ENCODE data around the gene PLXDC1. TPM values are rescaled to one million over a fixed set of nuclear protein-coding genes. Genes with fewer than 3 reads are reported as not detected.
A peak's percentile ranks its signal among the peaks of the same experiment; 100 is the strongest.

PLXDC1 gene
- total and polyA plus RNA-seq, 10 donors: 2.9 to 11.2 (median 4.5) TPM

GRCh38 chr17:39097537-39097936 is 53.9 kb downstream of the PLXDC1 start:
- no peak for DNase-seq
- Histone ChIP-seq H3K4me3 (no peak overlapping the region), H3K4me1 (peaks cover 28 to 81% (median 73%) of the 10 kb centered on the region in 6 donors), H3K9me3 (no peaks in the 10 kb centered on the region), H3K27ac (peak overlapping the region in 6 of 8 donors; percentile 26 to 93 (median 85)), H3K36me3 (no peaks in the 10 kb centered on the region), H3K27me3 (replicated peaks in 1 of 7) (peaks cover 0 to 8% (median 0%) of the 10 kb centered on the region in 7 donors)
- WGBS, 5 donors: 80 to 92% (median 87%) methylated on average over 7 of the region's 7 CpGs
- intact Hi-C loops (cut with DNase I; ENCODE audit: low total_unique reads): no loop called here
- no peak for TF ChIP-seq POLR2A (IDR thresholded peaks at IDR 0.05)
- no peak for TF ChIP-seq POLR2AphosphoS5 (IDR thresholded peaks at IDR 0.05)

- 56 to 84% (median 58%) methylated on average over 2 of the region's 2 CpGs for WGBS, 5 donors
- intact Hi-C loops (cut with DNase I; ENCODE audit: low total_unique reads): no loop called here
- H3K36me3 ChIP-seq: no peaks in the 10 kb centered on the region
- peak overlapping the region in 2 of 8 donors; percentile 15 to 58 for H3K4me3 ChIP-seq
- H3K4me1 ChIP-seq: peaks cover 30 to 82% (median 77%) of the 10 kb centered on the region in 6 donors
- TF ChIP-seq POLR2A (IDR thresholded peaks at IDR 0.05): no peak
- TF ChIP-seq POLR2AphosphoS5 (IDR thresholded peaks at IDR 0.05): no peak
- TF ChIP-seq CTCF (IDR thresholded peaks at IDR 0.05 in 8 of 11, conservative IDR thresholded peaks at IDR 0.05 in 3 of 11): no peak
- H3K27me3 ChIP-seq (replicated peaks in 1 of 7): peaks cover 0 to 8% (median 0%) of the 10 kb centered on the region in 7 donors
- peak overlapping the region in 7 of 8 donors; percentile 26 to 93 (median 85) for H3K27ac ChIP-seq
- DNase-seq: no peak
- no peaks in the 10 kb centered on the region for H3K9me3 ChIP-seq
These were observed 54.3 kb downstream of the PLXDC1 start for GRCh38 chr17:39097150-39097519.

- peak overlapping the region in 5 of 8 donors; percentile 15 to 58 (median 20) for H3K4me3 ChIP-seq
- no peaks in the 10 kb centered on the region for H3K9me3 ChIP-seq
- no peak for DNase-seq
- 8 to 13% (median 11%) methylated on average over 10 of the region's 10 CpGs for WGBS, 5 donors
- H3K27me3 ChIP-seq (replicated peaks in 1 of 7): peaks cover 0 to 8% (median 0%) of the 10 kb centered on the region in 7 donors
- intact Hi-C loops (cut with DNase I; ENCODE audit: low total_unique reads): no loop called here
- H3K4me1 ChIP-seq: peaks cover 33 to 86% (median 81%) of the 10 kb centered on the region in 6 donors
- peak overlapping the region; percentile 66 to 93 (median 84) for H3K27ac ChIP-seq
- H3K36me3 ChIP-seq: no peaks in the 10 kb centered on the region
- TF ChIP-seq POLR2A (IDR thresholded peaks at IDR 0.05) (no peak), CTCF (IDR thresholded peaks at IDR 0.05 in 8 of 11, conservative IDR thresholded peaks at IDR 0.05 in 3 of 11) (no peak), POLR2AphosphoS5 (IDR thresholded peaks at IDR 0.05) (peak in 1 of 3 donors; percentile 57)
These were observed 54.8 kb downstream of the PLXDC1 start for GRCh38 chr17:39096508-39097149.

- peak overlapping the region in 6 of 8 donors; percentile 66 to 93 (median 84) for H3K27ac ChIP-seq
These were observed 56.1 kb downstream of the PLXDC1 start for GRCh38 chr17:39095309-39095686.

More at GRCh38 chr17:39095309-39095686, 56.1 kb downstream of the PLXDC1 start:
- peaks cover 0 to 8% (median 0%) of the 10 kb centered on the region in 7 donors for H3K27me3 ChIP-seq (replicated peaks in 1 of 7)
- WGBS, 5 donors: 66 to 81% (median 78%) methylated on average over 4 to 5 of the region's 5 CpGs
- intact Hi-C loops (cut with DNase I; ENCODE audit: low total_unique reads): no loop called here
- H3K9me3 ChIP-seq: no peaks in the 10 kb centered on the region
- no peak for TF ChIP-seq CTCF (IDR thresholded peaks at IDR 0.05 in 8 of 11, conservative IDR thresholded peaks at IDR 0.05 in 3 of 11)
- no peak for TF ChIP-seq POLR2AphosphoS5 (IDR thresholded peaks at IDR 0.05)
- no peak for TF ChIP-seq POLR2A (IDR thresholded peaks at IDR 0.05)
- peaks cover 37 to 99% (median 90%) of the 10 kb centered on the region in 6 donors for H3K4me1 ChIP-seq
- no peaks in the 10 kb centered on the region for H3K36me3 ChIP-seq
- no peak overlapping the region for H3K4me3 ChIP-seq
- no peak for DNase-seq
